IMR-90 (cell line): ENCODE measurements around the gene EIF4ENIF1. TPM values are rescaled to one million over a fixed set of nuclear protein-coding genes. Genes with fewer than 3 reads are reported as not detected.

ENCODE experiments used
- ATAC-seq: fragments of 200-7000 bp; cut with Tn5 transposase; 2 replicates; pipeline ENCODE4 v1.9.1; 2020; ENCODE audit warnings: low read depth, mild to moderate bottlenecking, moderate library complexity
- BruUV-seq: library from RNA; stranded (reverse); fragments of 400-500 nt; replicated peaks from 2 replicates; lab custom pipeline; 2021; lab: Mats Ljungman, UMichigan
- CTCF ChIA-PET: fragments of 300-600 bp; formaldehyde crosslinking; extraction: SDS; loops from one replicate; lab custom pipeline; 2021; ENCODE audit warnings: antibody characterized with exemption; lab: Yijun Ruan, JAX
- POLR2A ChIA-PET: fragments of 300-600 bp; sonication (Branson Sonifier 250); formaldehyde crosslinking; loops from one replicate; lab custom pipeline; 2022; ENCODE audit warnings: antibody characterized with exemption; ENCODE audit not compliant: unreplicated experiment; lab: Charles Lee
- DNase-seq: peaks from one replicate; pipeline ENCODE4 v3.0.0; 2013
- H2AFZ ChIP-seq: replicated peaks from 2 replicates; pipeline ENCODE3; 2013; ENCODE audit warnings: low read length, mild to moderate bottlenecking; ENCODE audit not compliant: poor library complexity
- H2AK5ac ChIP-seq: 2 replicates; pipeline ENCODE4 v1.6.1; 2013; ENCODE audit warnings: low read depth, low read length, inconsistent platforms
- H2AK9ac ChIP-seq: replicated peaks from 2 replicates; pipeline ENCODE3; 2013; ENCODE audit warnings: mild to moderate bottlenecking, low read depth, low read length, moderate library complexity; ENCODE audit not compliant: poor library complexity
- H2BK120ac ChIP-seq: 2 replicates; pipeline ENCODE4 v1.6.1; 2013; ENCODE audit warnings: low read depth, low read length, inconsistent platforms
- H2BK15ac ChIP-seq: 3 replicates; pipeline ENCODE4 v1.6.1; 2013; ENCODE audit warnings: low read depth, low read length, inconsistent platforms
- H2BK20ac ChIP-seq: 2 replicates; pipeline ENCODE4 v1.6.1; 2013; ENCODE audit warnings: low read depth, mild to moderate bottlenecking, inconsistent platforms, low read length, moderate library complexity
- H2BK5ac ChIP-seq: 2 replicates; pipeline ENCODE4 v1.6.1; 2013; ENCODE audit warnings: mild to moderate bottlenecking, low read depth, low read length, inconsistent platforms; ENCODE audit not compliant: poor library complexity, severe bottlenecking
- H3K14ac ChIP-seq: replicated peaks from 2 replicates; pipeline ENCODE4 v1.6.1; 2013; ENCODE audit warnings: low read depth, low read length, inconsistent platforms
- H3K18ac ChIP-seq: 2 replicates; pipeline ENCODE4 v1.6.1; 2013; ENCODE audit warnings: low read depth, low read length, control low read depth
- H3K23ac ChIP-seq: 2 replicates; pipeline ENCODE4 v1.6.1; 2013; ENCODE audit warnings: low read depth, low read length, inconsistent platforms
- H3K27ac ChIP-seq: 2 replicates; pipeline ENCODE4 v1.5.1; 2013; ENCODE audit warnings: mild to moderate bottlenecking, control low read depth, low read length; ENCODE audit not compliant: insufficient read depth
- H3K27me3 ChIP-seq: 2 replicates; pipeline ENCODE4 v1.6.1; 2013; ENCODE audit warnings: low read length; ENCODE audit not compliant: control insufficient read depth, insufficient read depth
- H3K36me3 ChIP-seq: 2 replicates; pipeline ENCODE4 v1.6.1; 2013; ENCODE audit warnings: low read length, mixed read lengths; ENCODE audit not compliant: control insufficient read depth, insufficient read depth
- H3K4ac ChIP-seq: 2 replicates; pipeline ENCODE4 v1.6.1; 2013; ENCODE audit warnings: low read depth, low read length, inconsistent platforms
- H3K4me1 ChIP-seq: 2 replicates; pipeline ENCODE4 v1.6.1; 2013; ENCODE audit warnings: low read length, mixed read lengths; ENCODE audit not compliant: control insufficient read depth, insufficient read depth
- H3K4me2 ChIP-seq: 2 replicates; pipeline ENCODE4 v1.6.1; 2013; ENCODE audit warnings: low read depth, mild to moderate bottlenecking, control low read depth, low read length, moderate library complexity
- H3K4me3 ChIP-seq: 2 replicates; pipeline ENCODE4 v1.5.1; 2013; ENCODE audit warnings: low read depth, mild to moderate bottlenecking, control low read depth, low read length, moderate library complexity; ENCODE audit not compliant: insufficient read depth
- H3K56ac ChIP-seq: 2 replicates; pipeline ENCODE4 v1.6.1; 2013; ENCODE audit warnings: low read length, inconsistent platforms; ENCODE audit not compliant: insufficient read depth; ENCODE audit errors: extremely low read depth
- H3K79me1 ChIP-seq, 2 experiments: 2 replicates each; pipeline ENCODE4 v1.6.1; 2013; ENCODE audit warnings: low read length in 2 of 2, inconsistent platforms in 1 of 2, low read depth in 1 of 2
- H3K9ac ChIP-seq: 2 replicates; pipeline ENCODE4 v1.6.1; 2013; ENCODE audit warnings: low read depth, low read length, control low read depth
- H3K9me1 ChIP-seq: 2 replicates; pipeline ENCODE4 v1.6.1; 2013; ENCODE audit warnings: low read length, inconsistent platforms; ENCODE audit not compliant: insufficient read depth
- H3K9me3 ChIP-seq: 2 replicates; pipeline ENCODE4 v1.6.1; 2013; ENCODE audit warnings: low read length; ENCODE audit not compliant: control insufficient read depth, insufficient read depth
- H4K20me1 ChIP-seq: 2 replicates; pipeline ENCODE4 v1.6.1; 2013; ENCODE audit warnings: low read length, inconsistent platforms; ENCODE audit not compliant: insufficient read depth
- H4K5ac ChIP-seq: 2 replicates; pipeline ENCODE4 v1.6.1; 2013; ENCODE audit warnings: mild to moderate bottlenecking, low read depth, low read length, control low read depth
- H4K8ac ChIP-seq, 2 experiments: 2 replicates each; pipeline ENCODE4 v1.6.1; 2013; ENCODE audit warnings: low read depth in 2 of 2, low read length in 2 of 2, control low read depth in 1 of 2, inconsistent platforms in 1 of 2
- H4K91ac ChIP-seq: 2 replicates; pipeline ENCODE4 v1.6.1; 2013; ENCODE audit warnings: low read depth, low read length, inconsistent platforms; ENCODE audit not compliant: insufficient read depth
- BHLHE40 ChIP-seq: fragments of 150-350 bp; IDR thresholded peaks from 2 replicates; pipeline ENCODE4 v1.6.1; 2016; ENCODE audit warnings: mild to moderate bottlenecking, low read depth, low read length
- CEBPB ChIP-seq: IDR thresholded peaks from 2 replicates; pipeline ENCODE4 v1.6.1; 2012; ENCODE audit warnings: low read depth, low read length, improper control_type of control experiment
- CHD1 ChIP-seq: IDR thresholded peaks from 2 replicates; pipeline ENCODE4 v1.6.1; 2012; ENCODE audit warnings: low read depth, low read length, improper control_type of control experiment
- CTCF ChIP-seq: conservative IDR thresholded peaks from 2 replicates; pipeline ENCODE4 v1.5.1; 2012; ENCODE audit warnings: mild to moderate bottlenecking, low read depth, low read length, improper control_type of control experiment
- FOS ChIP-seq: fragments of 150-350 bp; IDR thresholded peaks from 2 replicates; pipeline ENCODE4 v1.6.1; 2016; ENCODE audit warnings: low read depth, low read length
- MAFK ChIP-seq: IDR thresholded peaks from 2 replicates; pipeline ENCODE4 v1.6.1; 2012; ENCODE audit warnings: low read depth, low read length, improper control_type of control experiment
- MAZ ChIP-seq: IDR thresholded peaks from 2 replicates; pipeline ENCODE4 v1.6.1; 2012; ENCODE audit warnings: low read depth, mild to moderate bottlenecking, low read length, improper control_type of control experiment, moderate library complexity, borderline replicate concordance
- MXI1 ChIP-seq: IDR thresholded peaks from 2 replicates; pipeline ENCODE4 v1.6.1; 2012; ENCODE audit warnings: low read depth, mild to moderate bottlenecking, low read length, moderate library complexity, borderline replicate concordance
- NFE2L2 ChIP-seq: fragments of 150-350 bp; IDR thresholded peaks from 2 replicates; pipeline ENCODE4 v1.6.1; 2016; ENCODE audit warnings: low read depth, mild to moderate bottlenecking, low read length
- POLR2A ChIP-seq: IDR thresholded peaks from 2 replicates; pipeline ENCODE4 v1.6.1; 2012; ENCODE audit warnings: mild to moderate bottlenecking, low read depth, low read length
- RAD21 ChIP-seq: IDR thresholded peaks from 2 replicates; pipeline ENCODE4 v1.6.1; 2012; ENCODE audit warnings: low read length, improper control_type of control experiment
- RCOR1 ChIP-seq: IDR thresholded peaks from 2 replicates; pipeline ENCODE4 v1.6.1; 2012; ENCODE audit warnings: mild to moderate bottlenecking, low read length, improper control_type of control experiment; ENCODE audit not compliant: insufficient replicate concordance
- RFX5 ChIP-seq: IDR thresholded peaks from 2 replicates; pipeline ENCODE4 v1.8.0; 2012; ENCODE audit warnings: low read depth, mild to moderate bottlenecking, low read length, moderate library complexity
- SMC3 ChIP-seq: fragments of 150-350 bp; IDR thresholded peaks from 2 replicates; pipeline ENCODE4 v1.6.1; 2016; ENCODE audit warnings: low read depth, mild to moderate bottlenecking, antibody characterized with exemption, low read length, moderate library complexity
- USF2 ChIP-seq: fragments of 150-350 bp; IDR thresholded peaks from 2 replicates; pipeline ENCODE4 v1.6.1; 2017; ENCODE audit warnings: mild to moderate bottlenecking, antibody characterized with exemption, low read length, low read depth
- WGBS, 2 experiments: methylation state at CpG; one replicate each; pipeline versions ENCODE4 v1.1.5 to v1.1.7; 2013; ENCODE audit warnings: missing lambda C conversion rate in 2 of 2; ENCODE audit not compliant: insufficient read length in 1 of 2; ENCODE audit errors: extremely low coverage in 2 of 2; 5-methylcytosine and 5-hydroxymethylcytosine counted together
- dilution Hi-C: fragments of 300-500 bp; cut with HindIII; formaldehyde crosslinking; loops from one replicate; pipeline ENCODE4 v1.14.3; 2018; ENCODE audit warnings: low sequenced_read_pairs; ENCODE audit not compliant: unreplicated experiment
- in situ Hi-C: fragments of 300-500 bp; cut with MboI; formaldehyde crosslinking; loops from 3 replicates; pipeline ENCODE4 v1.14.3; 2019; ENCODE audit warnings: low sequenced_read_pairs, inconsistent platforms, mixed read lengths
- intact Hi-C: fragments of 100-400 bp; cut with micrococcal nuclease; formaldehyde crosslinking; loops from 2 replicates; pipeline ENCODE4 v1.10.0; 2022
- polyA plus RNA-seq, 3 experiments: library from polyadenylated mRNA; depleted of rRNA; stranded (reverse); fragments of >200 nt; gene quantifications; 2 replicates each; pipeline ENCODE4 v1.2.3, GENCODE V29; 2012; ENCODE audit warnings: low replicate concordance in 1 of 3
- total RNA-seq: library from RNA; depleted of rRNA; stranded (reverse); fragments of >200 nt; gene quantifications from 2 replicates; pipeline ENCODE4 v1.2.3, GENCODE V29; 2012
- TF ChIP-seq, protein P1 (sequence below): fragments of 150-350 bp; IDR thresholded peaks from 2 replicates; pipeline ENCODE4 v1.6.1; 2016; ENCODE audit warnings: low read depth, mild to moderate bottlenecking, low read length, moderate library complexity, borderline replicate concordance

Gene EIF4ENIF1
- total and polyA plus RNA-seq, 2 of the 4 experiments (the other 2 are of a cell fraction): 14.7 to 16.0 TPM

DNA sequence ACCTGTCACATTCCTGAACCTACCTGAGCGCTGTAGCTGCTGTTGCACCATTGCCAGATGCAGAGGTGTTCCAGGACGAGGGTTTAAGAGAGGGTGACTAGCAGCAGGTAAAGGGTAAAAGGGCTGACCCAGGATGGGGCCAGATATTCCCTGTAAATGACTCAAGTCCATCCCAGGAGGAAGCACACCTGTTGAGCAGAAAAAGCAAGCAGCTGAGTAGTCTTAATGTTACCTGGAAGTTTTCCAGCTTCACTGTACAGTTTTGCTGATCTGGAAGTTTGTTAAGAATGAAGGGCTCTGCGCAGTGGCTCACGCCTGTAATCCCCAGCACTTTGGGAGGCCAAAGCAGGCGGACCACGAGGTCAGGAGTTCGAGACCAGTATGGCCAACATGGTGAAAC is 49.0 kb downstream of the EIF4ENIF1 start:
- Histone ChIP-seq H4K20me1 (no peaks in the 10 kb centered on the region; the same call in 1 of the 2 replicates), H2BK120ac (no peak overlapping the region), H3K56ac (no peak overlapping the region), H3K27me3 (no peaks in the 10 kb centered on the region), H3K36me3 (peaks cover 66% of the 10 kb centered on the region), H4K91ac (no peak overlapping the region), H2AK9ac (no peak overlapping the region), H3K4ac (no peak overlapping the region), H3K18ac (no peak overlapping the region), H3K27ac (no peak overlapping the region), H3K4me1 (no peaks in the 10 kb centered on the region), H3K79me1 (peaks cover 14 to 27% of the 10 kb centered on the region in 2 experiments), H4K8ac (no peak overlapping the region), H3K9me3 (no peaks in the 10 kb centered on the region), H3K23ac (no peak overlapping the region), H3K4me2 (no peak overlapping the region), H2BK5ac (no peak overlapping the region), H2AK5ac (no peak overlapping the region), H3K9ac (no peak overlapping the region), H3K4me3 (no peak overlapping the region), H3K14ac (no peak overlapping the region), H2AFZ (no peak overlapping the region), H2BK15ac (no peak overlapping the region), H3K9me1 (no peaks in the 10 kb centered on the region), H4K5ac (no peak overlapping the region), H2BK20ac (no peak overlapping the region)
- intact Hi-C loops: no loop called here
- POLR2A ChIA-PET: no interaction called here
- CTCF ChIA-PET: no interaction called here
- ATAC-seq (no peak), DNase-seq (no peak)
- TF ChIP-seq MXI1 (no peak), RCOR1 (no peak), POLR2A (no peak), RAD21 (no peak), NFE2L2 (no peak), MAFK (no peak), CHD1 (no peak), SMC3 (no peak), RFX5 (no peak), CEBPB (no peak), CTCF (no peak), BHLHE40 (no peak), MAZ (no peak), USF2 (no peak), FOS (no peak)
- TF ChIP-seq, protein P1, sequence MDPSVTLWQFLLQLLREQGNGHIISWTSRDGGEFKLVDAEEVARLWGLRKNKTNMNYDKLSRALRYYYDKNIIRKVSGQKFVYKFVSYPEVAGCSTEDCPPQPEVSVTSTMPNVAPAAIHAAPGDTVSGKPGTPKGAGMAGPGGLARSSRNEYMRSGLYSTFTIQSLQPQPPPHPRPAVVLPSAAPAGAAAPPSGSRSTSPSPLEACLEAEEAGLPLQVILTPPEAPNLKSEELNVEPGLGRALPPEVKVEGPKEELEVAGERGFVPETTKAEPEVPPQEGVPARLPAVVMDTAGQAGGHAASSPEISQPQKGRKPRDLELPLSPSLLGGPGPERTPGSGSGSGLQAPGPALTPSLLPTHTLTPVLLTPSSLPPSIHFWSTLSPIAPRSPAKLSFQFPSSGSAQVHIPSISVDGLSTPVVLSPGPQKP: no peak
- dilution Hi-C loops: no loop called here
- in situ Hi-C loops: no loop called here
- no CpG with 5 or more reads among the region's 7 CpGs for WGBS, 2 experiments
- no TSS peak for BruUV-seq
